Stimulated activated CD8-positive, alpha-beta memory T cell treated with anti-CD3 and anti-CD28 coated beads, Interleukin-2, amount 100 ng/mL, for 48 hours (primary cell): Measurements from ENCODE around the gene CYFIP1.

Experiments used
- DNase-seq, 2 donors: peaks; one replicate each; pipeline ENCODE4 v3.0.0-alpha.2; 2020; ENCODE audit warnings: low read depth in 2 of 2

CYFIP1 gene

GRCh38 chr15:22869856-22870255 lies 110.3 kb downstream of the CYFIP1 start:
- no peak for DNase-seq

GRCh38 chr15:22868928-22869327 lies 111.2 kb downstream of the CYFIP1 start:
- DNase-seq: no peak

GRCh38 chr15:22868495-22868894 lies 111.7 kb downstream of the CYFIP1 start:
- no peak for DNase-seq

DNA sequence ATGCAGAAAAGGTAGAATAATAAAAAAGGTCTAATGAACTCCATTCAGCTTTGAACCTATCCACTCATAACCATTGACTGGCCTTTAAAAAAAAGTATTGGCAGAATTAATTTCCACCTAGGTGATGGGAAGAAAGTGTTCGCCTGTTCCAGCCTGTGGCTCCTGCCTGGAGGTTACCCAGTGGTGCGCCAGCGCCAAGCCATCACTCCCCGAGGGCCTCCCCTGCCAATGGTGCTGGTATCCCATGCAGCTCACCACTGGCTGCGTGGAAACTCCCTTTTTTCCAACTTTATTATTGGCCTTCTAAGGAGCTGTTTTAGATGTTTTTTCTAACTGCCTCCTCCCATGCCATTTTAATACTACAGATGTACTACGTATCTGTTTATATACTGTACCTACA lies 112.3 kb downstream of the CYFIP1 start:
- no peak for DNase-seq

- no peak for DNase-seq
Measured at GRCh38 chr15:22866079-22866478, 114.1 kb downstream of the CYFIP1 start.

DNA sequence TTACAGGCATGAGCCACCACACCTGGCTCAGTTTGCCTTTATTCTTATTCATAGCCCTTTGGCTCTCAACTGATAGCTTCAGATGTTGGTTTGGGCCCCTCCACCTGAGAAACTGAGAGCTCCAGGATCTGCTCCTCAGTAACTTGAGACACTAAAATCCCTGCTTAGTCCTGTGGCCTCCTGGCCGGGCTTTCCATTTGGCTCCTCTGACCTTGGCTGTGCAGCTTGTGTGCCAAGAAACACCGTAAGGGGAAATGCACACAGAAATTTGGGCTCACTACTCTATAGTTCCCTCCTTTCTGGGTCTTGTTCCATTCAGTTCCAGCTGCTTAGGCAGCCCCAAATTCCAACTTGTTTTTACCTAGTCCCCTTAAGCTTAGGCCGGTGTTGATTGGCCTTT lies 116.8 kb downstream of the CYFIP1 start:
- no peak for DNase-seq

- no peak for DNase-seq
Measured at GRCh38 chr15:22861161-22861560, 119.0 kb downstream of the CYFIP1 start.

DNA sequence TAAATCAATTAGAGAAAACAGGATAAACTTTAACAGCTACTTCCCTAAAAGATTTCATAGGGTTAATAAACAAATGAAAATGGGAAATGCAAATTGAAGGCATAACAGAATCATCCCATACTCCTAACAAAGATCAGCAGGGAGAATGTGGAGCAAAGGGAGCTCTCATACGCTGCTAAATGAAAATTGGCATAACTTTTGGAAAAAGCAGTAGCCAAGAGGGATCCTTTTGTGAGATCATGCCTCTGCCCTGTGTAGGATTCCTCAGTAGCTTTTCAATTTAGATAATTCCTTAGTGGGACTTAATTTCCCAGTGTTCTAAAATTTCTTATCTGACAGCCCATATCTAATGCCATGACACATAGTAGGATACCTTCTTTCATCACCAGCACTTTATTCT lies 123.5 kb downstream of the CYFIP1 start:
- DNase-seq: no peak

DNA sequence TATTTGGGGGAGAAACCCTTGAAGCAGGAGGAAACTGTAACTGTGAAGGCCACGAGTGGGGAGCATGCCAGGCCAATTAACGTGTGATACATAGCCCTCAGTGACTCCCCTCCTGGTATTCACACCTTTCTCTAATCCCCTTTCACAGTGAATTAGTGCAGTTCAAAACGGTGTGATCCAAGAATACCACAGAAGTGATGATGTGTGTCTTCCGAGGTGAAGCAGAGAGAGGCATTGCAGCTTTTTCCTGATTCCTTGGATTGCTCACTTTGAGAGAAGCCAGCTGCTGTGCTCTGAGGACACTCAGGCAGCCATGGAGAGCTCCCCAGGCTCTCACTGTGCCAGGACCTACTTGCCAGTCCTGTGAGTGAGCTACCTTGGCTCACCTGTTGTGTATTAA lies 124.4 kb downstream of the CYFIP1 start:
- no peak for DNase-seq

- no peak for DNase-seq
Measured at GRCh38 chr15:22851513-22851912, 128.7 kb downstream of the CYFIP1 start.

DNA sequence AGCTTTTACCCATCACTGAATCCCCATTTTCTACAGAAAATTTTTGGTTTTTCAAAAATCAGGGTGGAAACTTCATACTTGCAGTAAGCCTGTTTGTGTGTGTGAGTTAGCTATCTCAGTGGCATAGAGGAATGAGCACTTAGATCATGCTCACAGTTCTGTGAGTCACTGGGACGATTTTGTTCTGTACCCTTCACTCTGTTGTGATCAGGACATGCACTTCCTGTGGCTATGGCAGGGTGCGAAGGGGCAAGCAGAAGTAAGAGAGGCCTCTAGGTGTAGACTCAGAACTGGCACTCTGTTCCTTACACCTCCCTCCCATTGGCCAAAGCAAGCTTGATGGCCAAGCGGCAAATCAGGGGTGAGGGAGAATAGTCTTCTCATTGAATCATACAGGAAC lies 130.1 kb downstream of the CYFIP1 start:
- no peak for DNase-seq

- no peak for DNase-seq
Measured at GRCh38 chr15:22846073-22846472, 134.1 kb downstream of the CYFIP1 start.

GRCh38 chr15:22845289-22845900 lies 134.8 kb downstream of the CYFIP1 start:
- DNase-seq: no peak

GRCh38 chr15:22844421-22845288 lies 135.5 kb downstream of the CYFIP1 start:
- no peak for DNase-seq

GRCh38 chr15:22839046-22839695 lies 141.0 kb downstream of the CYFIP1 start:
- DNase-seq: no peak

DNA sequence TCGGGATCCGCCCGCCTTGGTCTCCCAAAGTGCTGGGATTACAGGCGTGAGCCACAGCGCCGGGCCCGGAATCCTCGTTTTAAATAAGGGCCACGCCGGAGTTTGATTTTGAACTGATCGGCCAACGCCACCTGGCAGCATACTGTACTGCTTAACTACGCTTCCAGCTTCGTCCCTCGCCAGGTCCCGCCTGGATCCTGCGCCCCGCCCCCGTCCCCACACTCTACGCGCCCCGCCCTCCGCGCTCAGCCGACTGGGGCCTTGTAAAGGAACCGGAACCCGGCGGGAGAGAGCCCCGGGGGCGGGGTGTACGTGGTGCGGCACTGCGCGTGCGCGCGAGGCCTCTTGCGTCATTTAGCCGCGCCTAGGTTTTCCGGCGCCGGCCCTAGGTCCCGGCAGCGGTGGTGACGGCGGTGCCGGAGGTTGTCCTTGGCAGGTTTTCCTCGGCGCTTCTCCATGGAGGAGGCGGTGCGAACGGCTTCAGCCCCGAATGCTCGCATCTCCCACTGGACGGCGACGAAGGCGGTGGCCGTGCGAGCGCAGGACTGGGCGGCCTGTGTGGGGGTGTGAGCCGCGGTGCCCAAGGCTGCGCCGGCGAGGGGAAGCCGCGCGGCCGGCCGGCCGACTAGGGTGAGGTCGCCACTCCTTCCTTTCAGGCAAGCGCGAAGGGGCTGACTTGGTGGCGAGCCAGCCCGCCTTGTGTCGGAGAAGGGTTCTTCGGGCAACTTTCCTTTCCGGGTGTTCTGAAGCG lies 141.7 kb downstream of the CYFIP1 start, which contains the start of gene NIPA2:
TSS of gene NIPA2 (plus strand) at position 375 of the 751 bp plus-strand sequence. CDS start 13,066 bp downstream, outside the sequence.
- peak; percentile 98 for DNase-seq

- no peak for DNase-seq
Measured at GRCh38 chr15:22831473-22831872, 148.7 kb downstream of the CYFIP1 start.

DNA sequence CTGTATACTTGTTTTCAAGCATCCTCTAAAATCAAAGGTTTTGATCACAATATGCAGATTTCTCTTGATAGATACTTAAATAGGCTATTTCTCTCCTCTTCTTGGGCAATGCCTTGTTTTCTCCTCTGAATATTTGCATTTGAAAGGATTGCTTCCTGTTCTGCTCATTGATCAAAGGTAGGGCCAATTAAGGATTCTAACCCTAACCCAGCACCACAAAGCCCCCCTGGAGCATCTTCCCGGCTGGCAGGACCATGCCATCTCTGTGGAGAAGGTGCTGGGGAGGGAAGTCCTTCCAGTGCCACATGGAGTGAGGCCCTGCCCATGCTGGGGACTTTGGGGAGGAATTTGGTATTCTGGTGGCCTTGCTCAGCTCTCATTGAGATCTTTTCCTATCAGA lies 153.0 kb downstream of the CYFIP1 start:
- DNase-seq: no peak

DNA sequence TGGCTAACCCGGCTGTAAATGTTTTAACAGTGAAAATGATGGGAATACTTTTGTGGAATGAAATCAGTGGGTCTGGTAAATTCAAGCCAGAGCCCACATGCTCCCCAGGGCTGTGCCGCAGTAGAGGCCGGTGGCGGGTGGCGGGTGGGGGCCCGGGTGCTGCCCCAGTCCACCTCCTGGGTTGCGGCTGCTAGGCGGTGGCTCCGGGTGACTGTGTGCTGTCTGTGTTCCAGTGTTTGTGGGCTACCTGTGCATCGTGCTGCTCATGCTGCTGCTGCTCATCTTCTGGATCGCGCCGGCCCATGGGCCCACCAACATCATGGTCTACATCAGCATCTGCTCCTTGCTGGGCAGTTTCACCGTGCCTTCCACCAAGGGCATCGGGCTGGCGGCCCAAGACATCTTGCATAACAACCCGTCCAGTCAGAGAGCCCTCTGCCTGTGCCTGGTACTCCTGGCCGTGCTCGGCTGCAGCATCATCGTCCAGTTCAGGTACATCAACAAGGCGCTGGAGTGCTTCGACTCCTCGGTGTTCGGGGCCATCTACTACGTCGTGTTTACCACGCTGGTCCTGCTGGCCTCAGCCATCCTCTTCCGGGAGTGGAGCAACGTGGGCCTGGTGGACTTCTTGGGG lies 156.6 kb downstream of the CYFIP1 start:
- no peak for DNase-seq

DNA sequence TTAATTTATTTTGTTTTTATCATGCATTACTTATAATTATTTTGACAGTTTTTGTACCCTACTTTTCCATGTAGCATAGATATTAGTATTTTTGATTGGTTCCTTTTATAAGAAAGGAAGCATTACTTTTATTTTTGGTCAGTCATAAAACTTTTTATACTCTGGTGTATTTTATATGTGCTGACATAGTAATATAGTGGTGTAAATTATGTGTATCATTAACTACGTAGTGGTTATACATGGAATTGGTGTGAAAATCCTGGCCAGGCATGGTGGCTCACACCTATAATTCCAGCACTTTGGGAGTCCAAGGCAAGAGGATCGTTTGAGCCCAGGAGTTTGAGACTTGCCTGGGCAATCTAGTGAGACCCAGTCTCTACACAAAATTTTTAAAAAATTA lies 160.5 kb downstream of the CYFIP1 start:
- no peak for DNase-seq
